Omental fat pad (tissue), 4 donors: ENCODE measurements around the gene PTPN12. TPM values are rescaled to one million over a fixed set of nuclear protein-coding genes. Genes with fewer than 3 reads are reported as not detected.
"Not testable (repeated sequence)": the region's sequence is repeated elsewhere in the genome, so short reads cannot be mapped to it uniquely, and the experiment has no call there.

Experiments
- ATAC-seq: fragments of 150-250 bp; one replicate; pipeline ENCODE4 v1.9.1; 2016; ENCODE audit warnings: mild to moderate bottlenecking, moderate library complexity; ENCODE audit not compliant: low FRiP score
- DNase-seq: peaks from one replicate; pipeline ENCODE4 v3.0.0-alpha.2; 2019; ENCODE audit warnings: low spot score
- CTCF ChIP-seq, 3 donors: fragments of 450-650 bp; IDR thresholded peaks; one replicate each; pipeline ENCODE4 v1.5.1; 2016 to 2017; ENCODE audit warnings: antibody characterized with exemption in 3 of 3, mild to moderate bottlenecking in 3 of 3, moderate library complexity in 2 of 3
- total RNA-seq, 4 donors: library from RNA; depleted of rRNA; stranded (reverse); fragments of >200 nt; gene quantifications; one replicate each; pipeline ENCODE4 v1.1.0, GENCODE V29; 2016

The PTPN12 gene
- total RNA-seq, 4 donors from 2014 or later: 109 to 219 (median 138) TPM

- no peak for TF ChIP-seq CTCF (IDR thresholded peaks at IDR 0.05)
- no peak for DNase-seq
- ATAC-seq: no peak
Measured at GRCh38 chr7:77516085-77516484, 21.0 kb upstream of the PTPN12 start.

- no peak for TF ChIP-seq CTCF (IDR thresholded peaks at IDR 0.05)
- no peak for ATAC-seq
- DNase-seq: no peak
Measured at GRCh38 chr7:77520261-77520660, 16.8 kb upstream of the PTPN12 start.

- not testable (repeated sequence) for DNase-seq, ATAC-seq
Measured at GRCh38 chr7:77521537-77521936, 15.6 kb upstream of the PTPN12 start.

GRCh38 chr7:77524731-77525130 is 12.4 kb upstream of the PTPN12 start:
- no peak for TF ChIP-seq CTCF (IDR thresholded peaks at IDR 0.05)
- ATAC-seq (no peak), DNase-seq (no peak)

GRCh38 chr7:77525231-77525630 is 11.9 kb upstream of the PTPN12 start:
- no peak for ATAC-seq
- no peak for DNase-seq
- TF ChIP-seq CTCF (IDR thresholded peaks at IDR 0.05): no peak

- TF ChIP-seq CTCF (IDR thresholded peaks at IDR 0.05): no peak
- DNase-seq (no peak), ATAC-seq (no peak)
Measured at GRCh38 chr7:77528368-77528767, 8.7 kb upstream of the PTPN12 start.

GRCh38 chr7:77529279-77529678 is 7.8 kb upstream of the PTPN12 start:
- DNase-seq (no peak), ATAC-seq (no peak)
- TF ChIP-seq CTCF (IDR thresholded peaks at IDR 0.05): no peak

GRCh38 chr7:77531038-77531437 is 6.1 kb upstream of the PTPN12 start:
- no peak for TF ChIP-seq CTCF (IDR thresholded peaks at IDR 0.05)
- no peak for DNase-seq
- ATAC-seq: no peak
